WTC11 (cell line): ENCODE measurements around the gene IZUMO3. TPM values are rescaled to one million over a fixed set of nuclear protein-coding genes. Genes with fewer than 3 reads are reported as not detected.

Experiments
- ATAC-seq: fragments of 200-7000 bp; cut with Tn5 transposase; 2 replicates; pipeline ENCODE4 v1.10.0; 2021; ENCODE audit warnings: mild to moderate bottlenecking, moderate library complexity
- CTCF ChIA-PET: fragments of 300-600 bp; sonication (Branson Sonifier 250); formaldehyde crosslinking; loops from one replicate; lab custom pipeline; 2021; ENCODE audit warnings: antibody characterized with exemption; lab: Charles Lee
- POLR2A ChIA-PET: fragments of 350-600 bp; sonication (Branson Sonifier 250); formaldehyde crosslinking; loops from one replicate; lab custom pipeline; 2021; ENCODE audit warnings: antibody characterized with exemption; lab: Charles Lee
- DNase-seq: peaks from one replicate; pipeline ENCODE4 v3.0.0; 2021; ENCODE audit warnings: low spot score
- H3K27ac Mint-ChIP-seq: 2 replicates; pipeline ENCODE4 v1.8.0; 2021; ENCODE audit warnings: mixed read lengths
- H3K27me3 Mint-ChIP-seq: 2 replicates; pipeline ENCODE4 v1.8.0; 2021; ENCODE audit warnings: low read depth, mild to moderate bottlenecking, moderate library complexity, mixed read lengths
- H3K36me3 Mint-ChIP-seq: 2 replicates; pipeline ENCODE4 v1.8.0; 2021; ENCODE audit warnings: mixed read lengths
- H3K4me1 Mint-ChIP-seq: 2 replicates; pipeline ENCODE4 v1.8.0; 2022; ENCODE audit warnings: mixed read lengths
- H3K4me3 Mint-ChIP-seq: 2 replicates; pipeline ENCODE4 v1.8.0; 2021; ENCODE audit warnings: mild to moderate bottlenecking, moderate library complexity, mixed read lengths
- H3K9me3 Mint-ChIP-seq: 2 replicates; pipeline ENCODE4 v1.8.0; 2021; ENCODE audit warnings: mixed read lengths
- AFF4 ChIP-seq: sonication (generic); formaldehyde crosslinking; IDR thresholded peaks from 2 replicates; pipeline ENCODE4 v1.8.1; 2023; ENCODE audit warnings: mild to moderate bottlenecking, missing genetic modification reagents, borderline replicate concordance
- ATF1 ChIP-seq: sonication (generic); formaldehyde crosslinking; IDR thresholded peaks from 2 replicates; pipeline ENCODE4 v1.8.1; 2023; ENCODE audit warnings: mild to moderate bottlenecking, moderate library complexity, missing genetic modification reagents
- ELF4 ChIP-seq: sonication (generic); formaldehyde crosslinking; IDR thresholded peaks from 2 replicates; pipeline ENCODE4 v1.8.1; 2022; ENCODE audit warnings: low read depth, mild to moderate bottlenecking, moderate library complexity, missing genetic modification reagents
- ESRRA ChIP-seq: sonication (generic); formaldehyde crosslinking; IDR thresholded peaks from 2 replicates; pipeline ENCODE4 v1.8.1; 2022; ENCODE audit warnings: mild to moderate bottlenecking, missing genetic modification reagents, borderline replicate concordance
- ETV6 ChIP-seq: sonication (generic); formaldehyde crosslinking; IDR thresholded peaks from 2 replicates; pipeline ENCODE4 v1.8.1; 2022; ENCODE audit warnings: mild to moderate bottlenecking, missing genetic modification reagents
- GRHL2 ChIP-seq: fragments of 250-450 bp; sonication (Bioruptor Pico); IDR thresholded peaks from 2 replicates; pipeline ENCODE4 v1.8.0; 2022; ENCODE audit warnings: mild to moderate bottlenecking, moderate library complexity; ENCODE audit not compliant: insufficient replicate concordance, severe bottlenecking
- KAT7 ChIP-seq: sonication (generic); formaldehyde crosslinking; IDR thresholded peaks from 2 replicates; pipeline ENCODE4 v1.8.1; 2023; ENCODE audit warnings: missing genetic modification reagents, mild to moderate bottlenecking, borderline replicate concordance
- NFE2L1 ChIP-seq: sonication (generic); formaldehyde crosslinking; IDR thresholded peaks from 2 replicates; pipeline ENCODE4 v1.8.1; 2023; ENCODE audit warnings: missing genetic modification reagents
- NR2C2 ChIP-seq: sonication (generic); formaldehyde crosslinking; IDR thresholded peaks from 2 replicates; pipeline ENCODE4 v1.8.0; 2022; ENCODE audit warnings: mild to moderate bottlenecking, missing genetic modification reagents
- PRRX2 ChIP-seq: fragments of 250-450 bp; sonication (Bioruptor Pico); IDR thresholded peaks from 2 replicates; pipeline ENCODE4 v1.8.0; 2021; ENCODE audit warnings: mild to moderate bottlenecking
- TP53 ChIP-seq: sonication (generic); formaldehyde crosslinking; IDR thresholded peaks from 2 replicates; pipeline ENCODE4 v1.8.1; 2023; ENCODE audit warnings: mild to moderate bottlenecking, missing genetic modification reagents
- ZNF138 ChIP-seq: sonication (generic); formaldehyde crosslinking; conservative IDR thresholded peaks from 2 replicates; pipeline ENCODE4 v1.8.1; 2022; ENCODE audit warnings: mild to moderate bottlenecking, moderate library complexity, missing genetic modification reagents
- ZNF263 ChIP-seq: sonication (generic); formaldehyde crosslinking; IDR thresholded peaks from 2 replicates; pipeline ENCODE4 v1.8.1; 2022; ENCODE audit warnings: low read depth, mild to moderate bottlenecking, moderate library complexity, missing genetic modification reagents
- ZNF281 ChIP-seq: sonication (generic); formaldehyde crosslinking; IDR thresholded peaks from 2 replicates; pipeline ENCODE4 v1.8.0; 2023; ENCODE audit warnings: mild to moderate bottlenecking, missing genetic modification reagents
- total RNA-seq: library from RNA; stranded (reverse); gene quantifications from 3 replicates; pipeline ENCODE4 v1.2.3, GENCODE V29; 2021
- TF ChIP-seq, protein P1 (sequence below): sonication (generic); formaldehyde crosslinking; IDR thresholded peaks from 2 replicates; pipeline ENCODE4 v1.8.1; 2023; ENCODE audit warnings: mild to moderate bottlenecking, missing genetic modification reagents
- TF ChIP-seq, protein P2 (sequence below): sonication (generic); formaldehyde crosslinking; IDR thresholded peaks from 2 replicates; pipeline ENCODE4 v1.8.1; 2022; ENCODE audit warnings: low read depth, missing genetic modification reagents, borderline replicate concordance

Gene IZUMO3
- total RNA-seq, 1 experiment from 2014 or later = not detected

- Mint-ChIP-seq H3K27ac (0 out of 2 replicates have a peak overlapping the region, but pooled peaks have one; percentile 81), H3K4me1 (peaks cover 78% of the 10 kb centered on the region)
- POLR2A ChIA-PET = no interaction called here
These were observed 44.9 kb downstream of the IZUMO3 start for GRCh38 chr9:24500761-24501160.

More at GRCh38 chr9:24500761-24501160, 44.9 kb downstream of the IZUMO3 start:
- no peak overlapping the region for H3K4me3 Mint-ChIP-seq
- no peaks in the 10 kb centered on the region for H3K36me3 Mint-ChIP-seq
- ATAC-seq = no peak
- H3K27me3 Mint-ChIP-seq = no peaks in the 10 kb centered on the region
- no peaks in the 10 kb centered on the region for H3K9me3 Mint-ChIP-seq
- no peak for TF ChIP-seq NR2C2
- TF ChIP-seq ZNF263 = no peak
- no peak for TF ChIP-seq NFE2L1 (CRISPR knock-in tag)
- TF ChIP-seq, protein P1, sequence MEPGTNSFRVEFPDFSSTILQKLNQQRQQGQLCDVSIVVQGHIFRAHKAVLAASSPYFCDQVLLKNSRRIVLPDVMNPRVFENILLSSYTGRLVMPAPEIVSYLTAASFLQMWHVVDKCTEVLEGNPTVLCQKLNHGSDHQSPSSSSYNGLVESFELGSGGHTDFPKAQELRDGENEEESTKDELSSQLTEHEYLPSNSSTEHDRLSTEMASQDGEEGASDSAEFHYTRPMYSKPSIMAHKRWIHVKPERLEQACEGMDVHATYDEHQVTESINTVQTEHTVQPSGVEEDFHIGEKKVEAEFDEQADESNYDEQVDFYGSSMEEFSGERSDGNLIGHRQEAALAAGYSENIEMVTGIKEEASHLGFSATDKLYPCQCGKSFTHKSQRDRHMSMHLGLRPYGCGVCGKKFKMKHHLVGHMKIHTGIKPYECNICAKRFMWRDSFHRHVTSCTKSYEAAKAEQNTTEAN (CRISPR knock-in tag) = no peak
- no peak for TF ChIP-seq GRHL2 (CRISPR knock-in tag)
- no peak for TF ChIP-seq ESRRA (CRISPR knock-in tag)
- TF ChIP-seq AFF4 = no peak
- no peak for TF ChIP-seq TP53
- TF ChIP-seq ZNF138 (CRISPR knock-in tag) = no peak
- TF ChIP-seq ETV6 (CRISPR knock-in tag) = no peak
- no peak for TF ChIP-seq ZNF281 (CRISPR knock-in tag)
- TF ChIP-seq, protein P2, sequence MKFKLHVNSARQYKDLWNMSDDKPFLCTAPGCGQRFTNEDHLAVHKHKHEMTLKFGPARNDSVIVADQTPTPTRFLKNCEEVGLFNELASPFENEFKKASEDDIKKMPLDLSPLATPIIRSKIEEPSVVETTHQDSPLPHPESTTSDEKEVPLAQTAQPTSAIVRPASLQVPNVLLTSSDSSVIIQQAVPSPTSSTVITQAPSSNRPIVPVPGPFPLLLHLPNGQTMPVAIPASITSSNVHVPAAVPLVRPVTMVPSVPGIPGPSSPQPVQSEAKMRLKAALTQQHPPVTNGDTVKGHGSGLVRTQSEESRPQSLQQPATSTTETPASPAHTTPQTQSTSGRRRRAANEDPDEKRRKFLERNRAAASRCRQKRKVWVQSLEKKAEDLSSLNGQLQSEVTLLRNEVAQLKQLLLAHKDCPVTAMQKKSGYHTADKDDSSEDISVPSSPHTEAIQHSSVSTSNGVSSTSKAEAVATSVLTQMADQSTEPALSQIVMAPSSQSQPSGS (CRISPR knock-in tag) = no peak
- TF ChIP-seq ELF4 (CRISPR knock-in tag) = no peak
- TF ChIP-seq ATF1 = no peak
- no peak for TF ChIP-seq PRRX2 (CRISPR knock-in tag)
- no peak for TF ChIP-seq KAT7 (CRISPR knock-in tag)
- TF ChIP-seq, all 79 proteins: peak for 0
- DNase-seq = no peak
- CTCF ChIA-PET = no interaction called here
